Urinary bladder (tissue), 4 donors: ENCODE data around the gene AGRP. TPM values are rescaled to one million over a fixed set of nuclear protein-coding genes. Genes with fewer than 3 reads are reported as not detected.

Experiments
- DNase-seq: peaks from one replicate; pipeline ENCODE4 v3.0.0-alpha.2; 2015; ENCODE audit errors: extremely low spot score
- H3K27ac ChIP-seq: one replicate; pipeline ENCODE4 v1.5.1; 2013; ENCODE audit warnings: low read depth, mild to moderate bottlenecking, moderate library complexity
- H3K36me3 ChIP-seq: one replicate; pipeline ENCODE4 v1.6.1; 2013; ENCODE audit warnings: mild to moderate bottlenecking, moderate library complexity; ENCODE audit not compliant: insufficient read depth
- H3K4me1 ChIP-seq: one replicate; pipeline ENCODE4 v1.6.1; 2013; ENCODE audit warnings: mild to moderate bottlenecking, moderate library complexity; ENCODE audit not compliant: insufficient read depth
- H3K4me3 ChIP-seq: one replicate; pipeline ENCODE4 v1.5.1; 2013; ENCODE audit warnings: low read depth, low read length
- WGBS: extraction: QIAGEN DNeasy Blood & Tissue Kit; methylation state at CpG from one replicate; pipeline ENCODE4 v1.1.7; 2013; 5-methylcytosine and 5-hydroxymethylcytosine counted together
- polyA plus RNA-seq: library from polyadenylated mRNA; stranded (reverse); fragments of 200-250 nt; gene quantifications from one replicate; pipeline ENCODE4 v1.2.3, GENCODE V29; 2013
- total RNA-seq: library from RNA; depleted of rRNA; stranded (reverse); fragments of >200 nt; gene quantifications from one replicate; pipeline ENCODE4 v1.2.3, GENCODE V29; 2014
- donor health status: healthy with polysubstance abuse.
- donor health status: healthy.

Gene AGRP
- total RNA-seq (not detected), polyA plus RNA-seq (not detected)

- DNase-seq = no peak
- no peak within 1 kb of the TSS for H3K4me3 ChIP-seq
- no peaks in the 10 kb centered on the region for H3K36me3 ChIP-seq
- peaks cover 2% of the 10 kb centered on the region for H3K4me1 ChIP-seq
- 95% methylated on average over 6 of the region's 6 CpGs for WGBS
- no peak within 1 kb of the TSS for H3K27ac ChIP-seq
Observed at GRCh38 chr16:67483150-67483549, at the start of gene AGRP. AGRP (minus strand) TSS chr16:67483547; CDS start chr16:67483398, 149 bp downstream.

- 82% methylated on average over 4 of the region's 4 CpGs for WGBS
- no peaks in the 10 kb centered on the region for H3K36me3 ChIP-seq
- no peak overlapping the region for H3K27ac ChIP-seq
- no peak overlapping the region for H3K4me3 ChIP-seq
- no peak for DNase-seq
- H3K4me1 ChIP-seq = no peaks in the 10 kb centered on the region
Observed at GRCh38 chr16:67531247-67531646, 47.9 kb upstream of the AGRP start.

- H3K4me1 ChIP-seq = no peaks in the 10 kb centered on the region
- 3% methylated on average over 48 of the region's 48 CpGs for WGBS
- H3K4me3 ChIP-seq = peak overlapping the region; percentile 85
- H3K27ac ChIP-seq = peak overlapping the region; percentile 53
- no peak for DNase-seq
- H3K36me3 ChIP-seq = no peaks in the 10 kb centered on the region
Observed at GRCh38 chr16:67530013-67530939, 46.9 kb upstream of the AGRP start.

- 6% methylated on average over 16 of the region's 16 CpGs for WGBS
- Histone ChIP-seq H3K4me3 (peak overlapping the region; percentile 85), H3K27ac (peak overlapping the region; percentile 23), H3K4me1 (no peaks in the 10 kb centered on the region), H3K36me3 (no peaks in the 10 kb centered on the region)
- DNase-seq = no peak
Observed at GRCh38 chr16:67529582-67530012, 46.2 kb upstream of the AGRP start.

- Histone ChIP-seq H3K27ac (peak overlapping the region; percentile 68), H3K36me3 (no peaks in the 10 kb centered on the region)
- no peak for DNase-seq
Observed at GRCh38 chr16:67528870-67529581, 45.7 kb upstream of the AGRP start.

GRCh38 chr16:67528222-67528869, 45.0 kb upstream of the AGRP start, which contains the start of gene RIPOR1:
RIPOR1 (plus strand) TSS chr16:67528829; CDS start chr16:67538447, 9,618 bp downstream.
- no peaks in the 10 kb centered on the region for H3K4me1 ChIP-seq
- no peaks in the 10 kb centered on the region for H3K36me3 ChIP-seq
- peak within 1 kb of the TSS; percentile 68 for H3K27ac ChIP-seq
- peak within 1 kb of the TSS; percentile 85 for H3K4me3 ChIP-seq
- 14% methylated on average over 45 of the region's 45 CpGs for WGBS
- DNase-seq = no peak

More at GRCh38 chr16:67528870-67529581, 45.7 kb upstream of the AGRP start:
- WGBS = under 1% methylated on average over 65 of the region's 65 CpGs
- no peaks in the 10 kb centered on the region for H3K4me1 ChIP-seq
- H3K4me3 ChIP-seq = peak overlapping the region; percentile 85

- Histone ChIP-seq H3K4me3 (no peak overlapping the region), H3K4me1 (no peaks in the 10 kb centered on the region), H3K36me3 (no peaks in the 10 kb centered on the region), H3K27ac (no peak overlapping the region)
- no peak for DNase-seq
- 84% methylated on average over 3 of the region's 3 CpGs for WGBS
Observed at GRCh38 chr16:67526149-67526791, 42.9 kb upstream of the AGRP start.

- WGBS = 57% methylated on average over 11 of the region's 11 CpGs
- H3K36me3 ChIP-seq = no peaks in the 10 kb centered on the region
- no peak for DNase-seq
- H3K4me1 ChIP-seq = no peaks in the 10 kb centered on the region
- H3K4me3 ChIP-seq = no peak overlapping the region
- H3K27ac ChIP-seq = no peak overlapping the region
Observed at GRCh38 chr16:67525176-67525860, 42.0 kb upstream of the AGRP start.

GRCh38 chr16:67521095-67521804, 37.9 kb upstream of the AGRP start:
- WGBS = under 1% methylated on average over 25 of the region's 25 CpGs
- Histone ChIP-seq H3K27ac (peak overlapping the region; percentile 92), H3K4me3 (peak overlapping the region; percentile 17), H3K36me3 (no peaks in the 10 kb centered on the region), H3K4me1 (no peaks in the 10 kb centered on the region)
- peak; percentile 93 for DNase-seq

GRCh38 chr16:67519242-67519641, 35.9 kb upstream of the AGRP start:
- WGBS = 73% methylated on average over 4 of the region's 4 CpGs

GRCh38 chr16:67518676-67519075, 35.3 kb upstream of the AGRP start:
- no peak for DNase-seq
- H3K4me1 ChIP-seq = no peaks in the 10 kb centered on the region
- H3K27ac ChIP-seq = no peak overlapping the region
- H3K36me3 ChIP-seq = no peaks in the 10 kb centered on the region
- no peak overlapping the region for H3K4me3 ChIP-seq
- WGBS = 81% methylated on average over 8 of the region's 8 CpGs

More at GRCh38 chr16:67519242-67519641, 35.9 kb upstream of the AGRP start:
- H3K4me3 ChIP-seq = no peak overlapping the region
- H3K36me3 ChIP-seq = no peaks in the 10 kb centered on the region
- H3K4me1 ChIP-seq = no peaks in the 10 kb centered on the region
- DNase-seq = no peak
- H3K27ac ChIP-seq = no peak overlapping the region
